ENCODE data around the gene APOBEC3B.

APOBEC3B gene

DNA sequence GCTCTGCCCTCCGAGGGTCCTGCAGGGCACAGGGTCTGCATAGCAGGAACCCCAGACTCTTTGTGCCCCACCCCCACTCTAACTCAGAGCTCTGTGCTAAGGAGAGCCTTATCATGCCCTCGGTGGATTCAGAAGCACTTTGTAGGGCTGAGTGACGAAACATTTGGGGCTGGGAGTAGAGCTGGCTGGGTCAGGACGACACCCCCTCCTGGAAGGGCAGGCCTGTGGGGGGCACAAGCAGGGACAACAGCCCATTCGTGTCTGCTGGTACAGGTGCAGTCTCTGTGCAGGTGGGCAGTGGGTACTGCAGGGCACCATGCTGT is 15.8 kb upstream of the APOBEC3B start:
- no peak overlapping the region for H3K4me3 ChIP-seq (ENCODE audit: insufficient read depth, low read depth, low read length)
- H3K4me1 ChIP-seq (ENCODE audit: control insufficient read depth, insufficient read depth, low read length), result peaks cover 7% of the 10 kb centered on the region
- H3K27ac ChIP-seq (ENCODE audit: insufficient read depth, low read depth, low read length, poor library complexity, severe bottlenecking), result no peak overlapping the region
- 75 to 79% methylated on average over 5 of the region's 5 CpGs for WGBS, 2 experiments
- H3K36me3 ChIP-seq (ENCODE audit: control insufficient read depth, insufficient read depth, low read length), result no peaks in the 10 kb centered on the region
- H3K9me3 ChIP-seq (ENCODE audit: control insufficient read depth, low read length), result no peaks in the 10 kb centered on the region
- no peaks in the 10 kb centered on the region for H3K27me3 ChIP-seq (ENCODE audit: control insufficient read depth, insufficient read depth, low read length, poor library complexity, severe bottlenecking)

DNA sequence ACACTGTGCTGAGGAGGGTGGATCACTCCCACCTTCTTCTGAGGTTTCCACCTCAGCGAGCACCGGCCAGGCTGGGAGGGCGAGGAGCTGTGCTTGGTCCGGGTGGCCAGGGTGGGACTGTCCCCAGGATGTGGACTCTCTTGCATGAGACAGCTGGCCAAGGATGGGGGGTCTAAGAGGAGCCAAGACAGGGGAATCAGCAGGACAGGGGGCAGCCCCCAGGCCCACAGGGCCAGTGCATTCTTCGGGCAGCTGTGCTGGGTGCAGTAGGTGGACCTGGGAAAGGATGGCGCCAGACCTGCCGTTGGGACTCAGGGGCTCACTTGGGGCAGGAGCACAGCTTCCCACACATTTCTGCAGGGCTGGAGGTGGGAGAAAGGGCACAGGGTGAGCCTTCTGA is 15.2 kb upstream of the APOBEC3B start:
- Histone ChIP-seq H3K27ac (ENCODE audit: insufficient read depth, low read depth, low read length, poor library complexity, severe bottlenecking) (no peak overlapping the region), H3K9me3 (ENCODE audit: control insufficient read depth, low read length) (no peaks in the 10 kb centered on the region), H3K36me3 (ENCODE audit: control insufficient read depth, insufficient read depth, low read length) (no peaks in the 10 kb centered on the region), H3K27me3 (ENCODE audit: control insufficient read depth, insufficient read depth, low read length, poor library complexity, severe bottlenecking) (no peaks in the 10 kb centered on the region), H3K4me1 (ENCODE audit: control insufficient read depth, insufficient read depth, low read length) (peaks cover 7% of the 10 kb centered on the region), H3K4me3 (ENCODE audit: insufficient read depth, low read depth, low read length) (no peak overlapping the region)
- 93 to 94% methylated on average over 7 of the region's 7 CpGs for WGBS, 2 experiments

- H3K36me3 ChIP-seq (ENCODE audit: control insufficient read depth, insufficient read depth, low read length), result no peaks in the 10 kb centered on the region
- H3K4me1 ChIP-seq (ENCODE audit: control insufficient read depth, insufficient read depth, low read length), result peaks cover 7% of the 10 kb centered on the region
- H3K27me3 ChIP-seq (ENCODE audit: control insufficient read depth, insufficient read depth, low read length, poor library complexity, severe bottlenecking), result no peaks in the 10 kb centered on the region
- H3K4me3 ChIP-seq (ENCODE audit: insufficient read depth, low read depth, low read length), result no peak overlapping the region
- no peak overlapping the region for H3K27ac ChIP-seq (ENCODE audit: insufficient read depth, low read depth, low read length, poor library complexity, severe bottlenecking)
- H3K9me3 ChIP-seq (ENCODE audit: control insufficient read depth, low read length), result no peaks in the 10 kb centered on the region
- WGBS, 2 experiments, result 86 to 88% methylated on average over 15 of the region's 15 CpGs
Observed at GRCh38 chr22:38967451-38968450, 14.4 kb upstream of the APOBEC3B start.

DNA sequence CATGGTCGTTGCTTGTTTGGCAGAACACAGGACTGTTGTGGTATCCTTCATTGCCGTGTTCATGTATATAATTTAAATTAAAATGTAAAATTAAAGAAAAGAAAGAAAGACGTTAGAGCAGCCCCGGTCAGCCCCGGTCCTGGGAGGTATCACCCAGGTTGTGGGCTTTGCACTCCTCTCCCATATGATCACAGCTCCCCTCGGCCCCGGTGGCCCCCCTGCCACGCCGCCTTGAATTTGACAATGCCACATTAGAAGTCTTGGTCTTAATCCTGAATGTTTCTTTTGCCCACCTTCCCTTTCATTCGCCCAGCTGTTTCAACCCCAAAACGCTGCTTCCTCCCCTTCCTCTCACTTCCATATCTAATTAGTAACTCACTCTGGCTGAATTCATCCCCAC is 13.3 kb upstream of the APOBEC3B start:
- Histone ChIP-seq H3K27ac (ENCODE audit: insufficient read depth, low read depth, low read length, poor library complexity, severe bottlenecking) (no peak overlapping the region), H3K4me1 (ENCODE audit: control insufficient read depth, insufficient read depth, low read length) (peaks cover 7% of the 10 kb centered on the region), H3K9me3 (ENCODE audit: control insufficient read depth, low read length) (no peaks in the 10 kb centered on the region), H3K36me3 (ENCODE audit: control insufficient read depth, insufficient read depth, low read length) (no peaks in the 10 kb centered on the region), H3K4me3 (ENCODE audit: insufficient read depth, low read depth, low read length) (no peak overlapping the region), H3K27me3 (ENCODE audit: control insufficient read depth, insufficient read depth, low read length, poor library complexity, severe bottlenecking) (no peaks in the 10 kb centered on the region)
- 82% methylated on average over 11 of the region's 11 CpGs for WGBS, 2 experiments

DNA sequence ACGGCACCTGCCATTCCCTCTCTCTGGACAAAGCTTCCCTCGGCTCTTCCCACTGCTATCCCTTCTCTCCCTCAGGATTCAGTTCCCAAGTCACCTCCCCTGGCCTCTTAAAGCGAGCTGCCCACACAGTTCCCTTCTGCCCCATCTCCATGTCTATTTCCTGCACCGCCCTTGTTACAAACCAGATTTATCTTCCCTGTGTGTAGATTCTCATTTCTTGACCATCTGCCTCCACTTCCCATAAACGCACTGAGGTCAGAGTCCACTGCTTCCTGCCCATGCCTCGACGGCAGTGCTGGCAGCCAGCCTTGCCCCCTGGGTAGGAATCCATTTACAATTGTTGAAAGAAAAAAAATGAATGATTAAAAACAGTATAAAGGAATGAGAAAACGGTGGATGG is 11.6 kb upstream of the APOBEC3B start:
- Histone ChIP-seq H3K9me3 (ENCODE audit: control insufficient read depth, low read length) (no peaks in the 10 kb centered on the region), H3K27ac (ENCODE audit: insufficient read depth, low read depth, low read length, poor library complexity, severe bottlenecking) (no peak overlapping the region), H3K27me3 (ENCODE audit: control insufficient read depth, insufficient read depth, low read length, poor library complexity, severe bottlenecking) (no peaks in the 10 kb centered on the region), H3K36me3 (ENCODE audit: control insufficient read depth, insufficient read depth, low read length) (no peaks in the 10 kb centered on the region), H3K4me3 (ENCODE audit: insufficient read depth, low read depth, low read length) (no peak overlapping the region), H3K4me1 (ENCODE audit: control insufficient read depth, insufficient read depth, low read length) (peaks cover 3% of the 10 kb centered on the region)
- 86 to 92% methylated on average over 8 of the region's 8 CpGs for WGBS, 2 experiments

DNA sequence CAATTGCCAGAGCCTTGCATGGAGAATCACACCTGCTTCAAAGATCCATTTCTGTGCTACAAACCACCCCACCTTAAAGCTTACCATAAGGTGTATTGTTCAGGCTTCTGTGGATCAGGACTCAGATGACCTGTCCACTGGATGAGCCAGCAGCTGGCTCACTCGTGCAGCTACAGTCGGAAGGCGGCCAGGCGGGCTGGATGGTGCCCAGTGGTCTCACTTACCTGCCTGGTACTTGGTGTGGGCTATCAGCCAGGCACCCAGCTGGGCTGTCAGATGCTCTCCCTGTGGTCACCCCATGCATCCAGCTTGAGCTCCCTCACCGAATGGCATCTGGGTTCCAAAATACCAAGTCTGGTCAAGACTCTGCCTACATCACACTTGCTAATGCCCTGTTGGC is 10.9 kb upstream of the APOBEC3B start:
- WGBS, 2 experiments, result 91 to 94% methylated on average over 5 of the region's 5 CpGs

GRCh38 chr22:38971791-38972190 is 10.4 kb upstream of the APOBEC3B start:
- Histone ChIP-seq H3K4me1 (ENCODE audit: control insufficient read depth, insufficient read depth, low read length) (no peaks in the 10 kb centered on the region), H3K4me3 (ENCODE audit: insufficient read depth, low read depth, low read length) (no peak overlapping the region), H3K9me3 (ENCODE audit: control insufficient read depth, low read length) (no peaks in the 10 kb centered on the region), H3K27ac (ENCODE audit: insufficient read depth, low read depth, low read length, poor library complexity, severe bottlenecking) (no peak overlapping the region), H3K27me3 (ENCODE audit: control insufficient read depth, insufficient read depth, low read length, poor library complexity, severe bottlenecking) (no peaks in the 10 kb centered on the region), H3K36me3 (ENCODE audit: control insufficient read depth, insufficient read depth, low read length) (no peaks in the 10 kb centered on the region)
- 87 to 90% methylated on average over 3 of the region's 3 CpGs for WGBS, 2 experiments

More for the DNA sequence above, 10.9 kb upstream of the APOBEC3B start:
- Histone ChIP-seq H3K36me3 (ENCODE audit: control insufficient read depth, insufficient read depth, low read length) (no peaks in the 10 kb centered on the region), H3K4me3 (ENCODE audit: insufficient read depth, low read depth, low read length) (no peak overlapping the region), H3K27ac (ENCODE audit: insufficient read depth, low read depth, low read length, poor library complexity, severe bottlenecking) (no peak overlapping the region), H3K9me3 (ENCODE audit: control insufficient read depth, low read length) (no peaks in the 10 kb centered on the region), H3K4me1 (ENCODE audit: control insufficient read depth, insufficient read depth, low read length) (no peaks in the 10 kb centered on the region), H3K27me3 (ENCODE audit: control insufficient read depth, insufficient read depth, low read length, poor library complexity, severe bottlenecking) (no peaks in the 10 kb centered on the region)

GRCh38 chr22:38972558-38972957 is 9.6 kb upstream of the APOBEC3B start:
- no peaks in the 10 kb centered on the region for H3K4me1 ChIP-seq (ENCODE audit: control insufficient read depth, insufficient read depth, low read length)
- no peaks in the 10 kb centered on the region for H3K9me3 ChIP-seq (ENCODE audit: control insufficient read depth, low read length)
- H3K36me3 ChIP-seq (ENCODE audit: control insufficient read depth, insufficient read depth, low read length), result no peaks in the 10 kb centered on the region
- 87 to 88% methylated on average over 5 of the region's 5 CpGs for WGBS, 2 experiments
- no peak overlapping the region for H3K27ac ChIP-seq (ENCODE audit: insufficient read depth, low read depth, low read length, poor library complexity, severe bottlenecking)
- no peak overlapping the region for H3K4me3 ChIP-seq (ENCODE audit: insufficient read depth, low read depth, low read length)
- no peaks in the 10 kb centered on the region for H3K27me3 ChIP-seq (ENCODE audit: control insufficient read depth, insufficient read depth, low read length, poor library complexity, severe bottlenecking)

GRCh38 chr22:38973289-38974169 is 8.6 kb upstream of the APOBEC3B start:
- Histone ChIP-seq H3K27ac (ENCODE audit: insufficient read depth, low read depth, low read length, poor library complexity, severe bottlenecking) (no peak overlapping the region), H3K27me3 (ENCODE audit: control insufficient read depth, insufficient read depth, low read length, poor library complexity, severe bottlenecking) (no peaks in the 10 kb centered on the region), H3K4me3 (ENCODE audit: insufficient read depth, low read depth, low read length) (no peak overlapping the region), H3K4me1 (ENCODE audit: control insufficient read depth, insufficient read depth, low read length) (no peaks in the 10 kb centered on the region), H3K9me3 (ENCODE audit: control insufficient read depth, low read length) (no peaks in the 10 kb centered on the region), H3K36me3 (ENCODE audit: control insufficient read depth, insufficient read depth, low read length) (no peaks in the 10 kb centered on the region)
- 54 to 56% methylated on average over 15 of the region's 15 CpGs for WGBS, 2 experiments

GRCh38 chr22:38974170-38974825 is 7.8 kb upstream of the APOBEC3B start:
- Histone ChIP-seq H3K27ac (ENCODE audit: insufficient read depth, low read depth, low read length, poor library complexity, severe bottlenecking) (no peak overlapping the region), H3K27me3 (ENCODE audit: control insufficient read depth, insufficient read depth, low read length, poor library complexity, severe bottlenecking) (no peaks in the 10 kb centered on the region), H3K4me1 (ENCODE audit: control insufficient read depth, insufficient read depth, low read length) (no peaks in the 10 kb centered on the region), H3K36me3 (ENCODE audit: control insufficient read depth, insufficient read depth, low read length) (no peaks in the 10 kb centered on the region), H3K9me3 (ENCODE audit: control insufficient read depth, low read length) (no peaks in the 10 kb centered on the region), H3K4me3 (ENCODE audit: insufficient read depth, low read depth, low read length) (no peak overlapping the region)
- WGBS, 2 experiments, result 91 to 94% methylated on average over 18 of the region's 18 CpGs
